Upper lobe of left lung (tissue), 6 donors: ENCODE measurements around the gene SLC15A4. TPM values are rescaled to one million over a fixed set of nuclear protein-coding genes. Genes with fewer than 3 reads are reported as not detected.

Experiments
- ATAC-seq, 2 donors: fragments of 200-7000 bp; cut with Tn5 transposase; one replicate each; pipeline ENCODE4 v1.9.1; 2022; ENCODE audit warnings: mild to moderate bottlenecking in 2 of 2, moderate library complexity in 2 of 2; ENCODE audit not compliant: low FRiP score in 2 of 2
- DNase-seq, 2 donors: peaks; one replicate each; pipeline ENCODE4 v3.0.0-alpha.2; 2019 to 2020
- H3K27ac ChIP-seq, 4 donors: fragments of 200-600 bp; sonication (generic); one replicate each; pipeline ENCODE4 v1.5.1; 2016 to 2019
- H3K27me3 ChIP-seq, 4 donors: fragments of 200-600 bp; sonication (generic); one replicate each; pipeline ENCODE4 v1.5.1; 2017 to 2019
- H3K36me3 ChIP-seq, 4 donors: fragments of 200-600 bp; sonication (generic); one replicate each; pipeline ENCODE4 v1.5.1; 2016 to 2019
- H3K4me1 ChIP-seq, 4 donors: fragments of 200-600 bp; sonication (generic); one replicate each; pipeline ENCODE4 v1.5.1; 2018 to 2019
- H3K4me3 ChIP-seq, 4 donors: fragments of 200-600 bp; sonication (generic); one replicate each; pipeline ENCODE4 v1.5.1; 2017 to 2019; ENCODE audit warnings: mild to moderate bottlenecking in 2 of 4, moderate library complexity in 1 of 4
- H3K9me3 ChIP-seq, 4 donors: fragments of 200-600 bp; sonication (generic); one replicate each; pipeline ENCODE4 v1.5.1; 2018 to 2019
- EP300 ChIP-seq, 4 donors: sonication (generic); formaldehyde crosslinking; IDR thresholded peaks; one replicate each; pipeline ENCODE4 v1.5.1; 2017; ENCODE audit warnings: antibody characterized with exemption in 4 of 4, control low read depth in 2 of 4
- POLR2A ChIP-seq, 4 donors: fragments of 450-650 bp; IDR thresholded peaks; one replicate each; pipeline ENCODE4 v1.5.1; 2016 to 2017; ENCODE audit warnings: antibody characterized with exemption in 4 of 4, mild to moderate bottlenecking in 2 of 4
- POLR2AphosphoS5 ChIP-seq, 2 donors: sonication (generic); formaldehyde crosslinking; IDR thresholded peaks; one replicate each; pipeline ENCODE4 v1.5.1; 2017; ENCODE audit warnings: antibody characterized with exemption in 2 of 2
- WGBS, 2 donors: methylation state at CpG; one replicate each; pipeline ENCODE4 v1.1.5; 2017 to 2018; 5-methylcytosine and 5-hydroxymethylcytosine counted together
- total RNA-seq, 6 donors: library from RNA; depleted of rRNA in 4 of 6; stranded (reverse); fragments of >200 nt in 4 of 6; gene quantifications; one replicate each; pipeline versions ENCODE4 v1.1.0 to v1.2.1, GENCODE V29; 2016 to 2021
- TF ChIP-seq, protein P1 (sequence below), 6 experiments: fragments of 450-650 bp in 4 of 6; fragments of 200-600 bp in 2 of 6; sonication (generic) in 2 of 6; IDR thresholded peaks; one replicate each; pipeline ENCODE4 v1.5.1; 2016 to 2019; ENCODE audit warnings: antibody characterized with exemption in 6 of 6
- donor health status: DM: no; HTN: no; CAD: no; lungs with moderate emphysema.
- donor health status: DM: no; HTN: yes; CAD: no; lungs with severe emphysema.

SLC15A4 gene
- total RNA-seq, 6 donors from 2014 or later, result 21.0 to 58.7 (median 32.8) TPM

DNA sequence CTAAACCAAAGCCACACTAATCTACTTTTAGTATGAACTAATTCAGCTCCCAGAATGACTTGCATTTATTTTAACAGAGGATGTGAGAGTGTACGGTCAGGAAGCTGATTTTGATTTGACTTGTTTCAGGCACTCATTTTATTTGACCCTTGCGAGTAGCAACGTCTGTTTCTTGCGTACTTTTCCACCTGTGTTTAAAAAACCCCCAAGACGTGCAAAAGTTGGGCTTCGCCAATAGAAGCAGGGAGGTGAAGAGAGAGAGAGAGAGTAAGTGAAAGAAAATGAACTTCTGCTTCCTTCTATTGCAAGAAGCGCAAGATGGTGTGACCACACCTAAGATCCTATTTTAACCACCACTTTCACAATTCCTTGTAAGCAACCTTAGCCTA, 6.7 kb upstream of the SLC15A4 start:
- Histone ChIP-seq H3K9me3 (peaks cover 0 to 6% (median 2%) of the 10 kb centered on the region in 4 donors), H3K27ac (peak overlapping the region; percentile 48 to 77 (median 61)), H3K4me1 (no peaks in the 10 kb centered on the region), H3K36me3 (no peaks in the 10 kb centered on the region), H3K4me3 (no peak overlapping the region), H3K27me3 (no peaks in the 10 kb centered on the region)
- WGBS, 2 donors, result 39 to 53% methylated on average over 7 of the region's 7 CpGs
- DNase-seq (no peak), ATAC-seq (peak in 1 of 2 donors; percentile 71)
- TF ChIP-seq POLR2AphosphoS5 (IDR thresholded peaks at IDR 0.05) (no peak), POLR2A (IDR thresholded peaks at IDR 0.05) (no peak), EP300 (IDR thresholded peaks at IDR 0.05) (no peak)
- TF ChIP-seq, protein P1, sequence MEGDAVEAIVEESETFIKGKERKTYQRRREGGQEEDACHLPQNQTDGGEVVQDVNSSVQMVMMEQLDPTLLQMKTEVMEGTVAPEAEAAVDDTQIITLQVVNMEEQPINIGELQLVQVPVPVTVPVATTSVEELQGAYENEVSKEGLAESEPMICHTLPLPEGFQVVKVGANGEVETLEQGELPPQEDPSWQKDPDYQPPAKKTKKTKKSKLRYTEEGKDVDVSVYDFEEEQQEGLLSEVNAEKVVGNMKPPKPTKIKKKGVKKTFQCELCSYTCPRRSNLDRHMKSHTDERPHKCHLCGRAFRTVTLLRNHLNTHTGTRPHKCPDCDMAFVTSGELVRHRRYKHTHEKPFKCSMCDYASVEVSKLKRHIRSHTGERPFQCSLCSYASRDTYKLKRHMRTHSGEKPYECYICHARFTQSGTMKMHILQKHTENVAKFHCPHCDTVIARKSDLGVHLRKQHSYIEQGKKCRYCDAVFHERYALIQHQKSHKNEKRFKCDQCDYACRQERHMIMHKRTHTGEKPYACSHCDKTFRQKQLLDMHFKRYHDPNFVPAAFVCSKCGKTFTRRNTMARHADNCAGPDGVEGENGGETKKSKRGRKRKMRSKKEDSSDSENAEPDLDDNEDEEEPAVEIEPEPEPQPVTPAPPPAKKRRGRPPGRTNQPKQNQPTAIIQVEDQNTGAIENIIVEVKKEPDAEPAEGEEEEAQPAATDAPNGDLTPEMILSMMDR (IDR thresholded peaks at IDR 0.05), result no peak

DNA sequence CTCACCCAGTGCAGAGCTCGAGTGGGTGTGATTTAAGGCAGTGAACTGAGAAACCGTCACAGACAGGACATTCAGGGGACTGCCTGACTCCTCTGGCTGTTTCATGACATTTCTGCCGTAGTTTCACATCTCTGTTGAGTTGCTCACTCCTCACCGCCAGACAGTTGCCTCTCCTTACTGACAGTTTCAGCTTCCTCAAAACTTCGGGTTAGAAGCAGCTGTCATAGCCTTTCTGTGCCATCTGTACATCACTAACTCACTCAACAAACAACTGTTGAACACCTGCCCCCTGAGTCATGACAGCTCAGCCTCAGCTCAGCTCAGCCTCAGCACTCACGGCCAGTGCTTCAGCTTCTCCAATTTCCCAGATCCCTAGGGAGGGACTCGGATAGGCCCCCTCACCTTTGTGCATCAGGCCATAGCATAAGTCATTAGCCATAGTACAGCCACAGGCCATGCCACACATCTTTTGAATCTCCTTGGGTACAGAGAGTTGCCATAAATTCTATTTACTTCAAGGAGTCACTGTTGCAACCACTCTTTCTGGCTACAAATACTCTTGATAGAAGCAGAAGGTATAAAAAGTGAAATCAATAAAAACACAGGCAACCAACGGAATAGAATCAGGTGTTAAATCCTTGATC, 6.2 kb upstream of the SLC15A4 start:
- Histone ChIP-seq H3K27ac (peak overlapping the region; percentile 51 to 77 (median 61)), H3K4me1 (no peaks in the 10 kb centered on the region), H3K4me3 (no peak overlapping the region), H3K27me3 (no peaks in the 10 kb centered on the region), H3K36me3 (no peaks in the 10 kb centered on the region), H3K9me3 (peaks cover 0 to 6% (median 2%) of the 10 kb centered on the region in 4 donors)
- ATAC-seq (peak; percentile 77 to 85), DNase-seq (peak in 1 of 2 donors; percentile 47)
- WGBS, 2 donors, result 54 to 70% methylated on average over 8 of the region's 8 CpGs
- no peak for TF ChIP-seq POLR2A (IDR thresholded peaks at IDR 0.05)
- peak in 1 of 2 donors; percentile 38 for TF ChIP-seq POLR2AphosphoS5 (IDR thresholded peaks at IDR 0.05)

DNA sequence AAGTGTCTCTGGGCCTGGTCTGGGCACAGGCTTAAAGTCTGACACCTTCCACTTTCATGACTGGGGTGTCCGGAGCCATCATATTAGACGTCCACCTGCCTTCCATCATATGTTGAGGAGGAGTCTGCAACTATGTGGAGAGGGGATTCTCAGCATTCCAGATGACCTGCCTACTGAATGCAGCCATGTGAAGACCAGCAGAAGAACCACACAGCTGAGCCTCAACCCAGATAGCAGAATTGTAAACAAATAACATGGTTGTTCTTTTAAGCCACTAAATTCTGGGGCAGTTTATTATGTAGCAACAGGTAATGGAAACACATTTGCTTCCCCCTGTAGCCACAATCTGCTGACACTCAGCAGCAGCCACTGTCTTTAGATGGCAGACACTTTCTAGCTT, 4.0 kb upstream of the SLC15A4 start:
- ATAC-seq (no peak), DNase-seq (no peak)
- Histone ChIP-seq H3K4me3 (no peak overlapping the region), H3K27me3 (no peaks in the 10 kb centered on the region), H3K4me1 (peaks cover 3 to 12% (median 6%) of the 10 kb centered on the region in 4 donors), H3K9me3 (peaks cover 0 to 6% (median 2%) of the 10 kb centered on the region in 4 donors), H3K36me3 (no peaks in the 10 kb centered on the region), H3K27ac (no peak overlapping the region)
- TF ChIP-seq EP300 (IDR thresholded peaks at IDR 0.05), result no peak
- TF ChIP-seq, protein P1 (IDR thresholded peaks at IDR 0.05), result no peak
- no peak for TF ChIP-seq POLR2AphosphoS5 (IDR thresholded peaks at IDR 0.05)
- no peak for TF ChIP-seq POLR2A (IDR thresholded peaks at IDR 0.05)
- 91 to 100% methylated on average over 2 of the region's 2 CpGs for WGBS, 2 donors

DNA sequence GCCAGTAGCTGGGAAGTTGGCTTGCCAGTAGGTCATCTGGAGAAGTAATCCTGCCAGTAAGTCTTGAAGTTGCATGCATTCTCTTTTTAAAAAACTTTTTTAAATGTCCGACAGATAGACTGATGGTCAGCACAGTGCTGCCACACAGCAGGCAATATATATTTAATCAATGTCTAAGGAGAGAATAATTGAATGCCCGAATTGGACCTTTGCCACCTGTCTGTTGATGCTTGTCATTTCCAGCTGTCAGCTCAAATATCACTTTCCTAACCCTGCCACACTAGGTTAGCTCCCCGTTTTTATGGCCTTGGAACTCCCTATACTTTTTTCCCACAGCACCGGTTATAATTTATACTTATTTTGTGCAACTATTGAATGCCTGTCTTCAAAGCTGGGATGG, 2.1 kb upstream of the SLC15A4 start:
- ATAC-seq (no peak), DNase-seq (no peak)
- H3K27ac ChIP-seq, result no peak overlapping the region
- H3K9me3 ChIP-seq, result peaks cover 0 to 6% (median 2%) of the 10 kb centered on the region in 4 donors
- H3K36me3 ChIP-seq, result peaks cover 0 to 3% (median 0%) of the 10 kb centered on the region in 4 donors
- peaks cover 14 to 31% (median 22%) of the 10 kb centered on the region in 4 donors for H3K4me1 ChIP-seq
- no peak for TF ChIP-seq POLR2A (IDR thresholded peaks at IDR 0.05)
- TF ChIP-seq POLR2AphosphoS5 (IDR thresholded peaks at IDR 0.05), result no peak
- TF ChIP-seq, protein P1 (IDR thresholded peaks at IDR 0.05), result no peak
- no peak for TF ChIP-seq EP300 (IDR thresholded peaks at IDR 0.05)
- no peak overlapping the region for H3K4me3 ChIP-seq
- 60 to 67% methylated on average over 4 of the region's 4 CpGs for WGBS, 2 donors
- H3K27me3 ChIP-seq, result no peaks in the 10 kb centered on the region

DNA sequence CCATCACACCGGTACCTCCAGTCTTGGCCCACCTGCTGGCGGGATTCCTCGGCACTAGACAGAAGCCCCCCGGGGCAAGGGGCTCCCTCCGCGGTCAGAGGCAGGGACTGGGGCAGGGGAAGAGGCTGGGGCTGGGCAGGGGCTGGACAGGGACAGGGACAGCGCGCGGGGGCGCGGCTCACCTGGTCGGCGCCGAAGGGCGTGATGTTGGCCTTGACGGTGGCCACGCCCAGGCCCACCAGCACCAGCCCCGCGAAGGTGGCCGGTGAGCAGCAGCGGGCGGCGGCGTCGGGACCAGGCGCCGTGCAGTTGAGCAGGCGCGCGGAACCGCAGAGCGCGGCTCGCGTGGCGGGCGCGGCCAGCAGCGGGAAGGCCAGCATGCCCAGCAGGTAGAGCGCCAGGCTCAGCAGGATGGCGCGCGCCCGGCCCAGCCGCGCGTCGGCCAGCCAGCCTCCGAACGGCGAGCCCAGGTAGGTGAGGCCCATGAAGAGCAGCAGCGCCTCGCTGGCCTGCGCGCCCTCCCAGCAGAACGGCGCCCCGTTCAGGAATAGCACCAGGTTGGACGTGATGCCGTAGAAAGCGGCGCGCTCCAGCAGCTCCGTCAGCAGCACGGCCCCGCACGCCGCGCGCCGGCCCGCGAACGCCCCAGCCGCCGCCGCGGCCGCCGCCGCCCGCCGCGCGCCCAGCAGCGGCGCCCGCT, 392 bp downstream of the SLC15A4 start:
- ATAC-seq (peak in 1 of 2 donors; percentile 7), DNase-seq (peak; percentile 37 to 92)
- 0 to 1% methylated on average over 9 to 25 of the region's 88 CpGs for WGBS, 2 donors
- peak overlapping the region; percentile 76 to 97 (median 90) for H3K4me3 ChIP-seq
- peak overlapping the region; percentile 83 to 95 (median 86) for H3K27ac ChIP-seq
- TF ChIP-seq EP300 (IDR thresholded peaks at IDR 0.05) (no peak), POLR2AphosphoS5 (IDR thresholded peaks at IDR 0.05) (no peak)
- TF ChIP-seq, protein P1 (IDR thresholded peaks at IDR 0.05), result peak in 1 of 6 experiments; percentile 15
- H3K4me1 ChIP-seq, result peaks cover 21 to 40% (median 34%) of the 10 kb centered on the region in 4 donors
- H3K36me3 ChIP-seq, result peaks cover 0 to 8% (median 0%) of the 10 kb centered on the region in 4 donors
- peaks cover 0 to 6% (median 2%) of the 10 kb centered on the region in 4 donors for H3K9me3 ChIP-seq
- no peaks in the 10 kb centered on the region for H3K27me3 ChIP-seq
